Esophagus muscularis mucosa (tissue), 4 donors: Measurements from ENCODE around the gene CHRNA7. TPM values are rescaled to one million over a fixed set of nuclear protein-coding genes. Genes with fewer than 3 reads are reported as not detected.

Source experiments
- DNase-seq: peaks from one replicate; pipeline ENCODE4 v3.0.0-alpha.2; 2017; ENCODE audit errors: extremely low spot score
- H3K27ac ChIP-seq, 4 donors: fragments of 200-600 bp; sonication (generic); replicated peaks in 1 of 4; 1 replicate in 3 of 4; 2 replicates in 1 of 4; pipeline ENCODE4 v1.5.1; 2016 to 2019; ENCODE audit warnings: mild to moderate bottlenecking in 1 of 4
- H3K27me3 ChIP-seq, 4 donors: fragments of 200-600 bp; sonication (generic); one replicate each; pipeline versions ENCODE4 v1.5.1 to v1.6.0; 2016 to 2019
- H3K36me3 ChIP-seq, 4 donors: fragments of 200-600 bp; sonication (generic); one replicate each; pipeline ENCODE4 v1.5.1; 2016 to 2019
- H3K4me1 ChIP-seq, 4 donors: fragments of 200-600 bp; sonication (generic); one replicate each; pipeline ENCODE4 v1.5.1; 2016 to 2019
- H3K4me3 ChIP-seq, 4 donors: fragments of 200-600 bp; sonication (generic); 1 replicate in 2 of 4; 2 replicates in 2 of 4; pipeline ENCODE4 v1.5.1; 2016 to 2019; ENCODE audit warnings: mild to moderate bottlenecking in 4 of 4, moderate library complexity in 1 of 4
- H3K9me3 ChIP-seq, 4 donors: fragments of 200-600 bp; sonication (generic); 1 replicate in 3 of 4; 2 replicates in 1 of 4; pipeline ENCODE4 v1.5.1; 2016 to 2019
- EP300 ChIP-seq: sonication (generic); formaldehyde crosslinking; IDR thresholded peaks from one replicate; pipeline ENCODE4 v1.6.1; 2017; ENCODE audit warnings: antibody characterized with exemption
- POLR2A ChIP-seq: fragments of 450-650 bp; IDR thresholded peaks from one replicate; pipeline ENCODE4 v1.6.1; 2017; ENCODE audit warnings: antibody characterized with exemption, moderate library complexity, mild to moderate bottlenecking, low read depth
- POLR2AphosphoS5 ChIP-seq, 2 donors: sonication (generic); formaldehyde crosslinking; IDR thresholded peaks; one replicate each; pipeline ENCODE4 v1.6.1; 2017; ENCODE audit warnings: antibody characterized with exemption in 2 of 2
- WGBS: methylation state at CpG from one replicate; pipeline ENCODE4 v1.1.5; 2018; 5-methylcytosine and 5-hydroxymethylcytosine counted together
- intact Hi-C: fragments of 100-400 bp; cut with DNase I; formaldehyde crosslinking; loops from one replicate; pipeline ENCODE4 v1.15.1; 2023
- total RNA-seq, 4 donors: library from RNA; depleted of rRNA; stranded (reverse); fragments of >200 nt; gene quantifications; one replicate each; pipeline versions ENCODE4 v1.1.0 to v1.2.1, GENCODE V29; 2016
- TF ChIP-seq, protein P1 (sequence below), 3 experiments: fragments of 200-600 bp in 2 of 3; fragments of 450-650 bp in 1 of 3; sonication (generic) in 2 of 3; IDR thresholded peaks; one replicate each; pipeline ENCODE4 v1.5.1; 2017 to 2019; ENCODE audit warnings: antibody characterized with exemption in 3 of 3, mild to moderate bottlenecking in 2 of 3, moderate library complexity in 1 of 3

Gene CHRNA7
- total RNA-seq, 4 donors from 2014 or later, result 0.83 to 2.8 (median 1.7) TPM

DNA sequence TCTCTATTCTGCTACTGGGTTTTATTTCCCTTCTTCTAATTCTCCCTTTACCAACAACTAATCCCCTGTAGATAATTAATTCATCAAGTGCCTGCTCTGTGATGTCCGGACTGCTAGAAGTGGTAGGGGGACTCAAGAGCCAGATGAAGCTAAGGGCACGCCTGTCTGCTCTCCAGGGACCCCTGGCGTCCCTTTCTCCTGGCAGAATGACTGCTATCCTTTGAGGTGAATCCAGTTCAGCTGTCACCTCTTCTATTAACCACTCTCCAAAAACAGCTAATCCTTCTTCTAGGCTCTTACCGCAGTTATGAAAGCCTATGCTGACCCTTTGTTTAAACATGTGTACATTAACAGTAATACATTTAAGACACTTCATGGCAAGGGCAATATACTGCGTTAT lies 1.4 kb upstream of the CHRNA7 start:
- 1% methylated on average over 5 of the region's 5 CpGs for WGBS
- H3K27me3 ChIP-seq, result peaks cover 0 to 44% (median 7%) of the 10 kb centered on the region in 4 donors
- intact Hi-C loops, result no loop called here
- no peak for DNase-seq
- no peaks in the 10 kb centered on the region for H3K9me3 ChIP-seq
- no peak for TF ChIP-seq POLR2AphosphoS5 (IDR thresholded peaks at IDR 0.05)
- no peak for TF ChIP-seq EP300
- no peak for TF ChIP-seq POLR2A
- TF ChIP-seq, protein P1, sequence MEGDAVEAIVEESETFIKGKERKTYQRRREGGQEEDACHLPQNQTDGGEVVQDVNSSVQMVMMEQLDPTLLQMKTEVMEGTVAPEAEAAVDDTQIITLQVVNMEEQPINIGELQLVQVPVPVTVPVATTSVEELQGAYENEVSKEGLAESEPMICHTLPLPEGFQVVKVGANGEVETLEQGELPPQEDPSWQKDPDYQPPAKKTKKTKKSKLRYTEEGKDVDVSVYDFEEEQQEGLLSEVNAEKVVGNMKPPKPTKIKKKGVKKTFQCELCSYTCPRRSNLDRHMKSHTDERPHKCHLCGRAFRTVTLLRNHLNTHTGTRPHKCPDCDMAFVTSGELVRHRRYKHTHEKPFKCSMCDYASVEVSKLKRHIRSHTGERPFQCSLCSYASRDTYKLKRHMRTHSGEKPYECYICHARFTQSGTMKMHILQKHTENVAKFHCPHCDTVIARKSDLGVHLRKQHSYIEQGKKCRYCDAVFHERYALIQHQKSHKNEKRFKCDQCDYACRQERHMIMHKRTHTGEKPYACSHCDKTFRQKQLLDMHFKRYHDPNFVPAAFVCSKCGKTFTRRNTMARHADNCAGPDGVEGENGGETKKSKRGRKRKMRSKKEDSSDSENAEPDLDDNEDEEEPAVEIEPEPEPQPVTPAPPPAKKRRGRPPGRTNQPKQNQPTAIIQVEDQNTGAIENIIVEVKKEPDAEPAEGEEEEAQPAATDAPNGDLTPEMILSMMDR (IDR thresholded peaks at IDR 0.05), result no peak
- H3K36me3 ChIP-seq, result no peaks in the 10 kb centered on the region
- H3K4me3 ChIP-seq, result peak overlapping the region in 2 of 4 donors; percentile 61 to 67
- H3K27ac ChIP-seq, result no peak overlapping the region
- H3K4me1 ChIP-seq, result peaks cover 14 to 23% (median 23%) of the 10 kb centered on the region in 4 donors

DNA sequence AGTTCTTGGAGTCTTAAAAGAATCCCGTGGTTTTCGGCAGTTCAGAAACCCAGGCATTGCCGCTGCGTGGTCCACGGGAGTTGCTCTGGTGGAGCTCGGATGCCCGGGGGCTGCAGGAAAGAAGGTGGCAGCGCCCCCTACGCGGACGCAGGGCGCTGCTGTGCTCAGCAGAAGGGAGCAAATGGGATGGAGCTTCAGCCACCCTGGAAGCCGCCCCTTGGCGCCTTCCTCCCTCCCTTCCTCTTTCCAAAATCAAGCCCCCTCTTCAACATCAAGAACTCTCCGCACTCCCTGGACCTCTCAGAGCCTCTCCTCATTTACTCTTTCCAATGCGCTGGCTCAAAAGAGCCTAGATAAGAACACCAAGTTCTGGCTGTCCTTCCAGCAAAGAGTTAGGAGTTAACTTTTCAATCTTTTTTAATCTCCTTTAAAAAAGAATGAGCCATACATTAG lies 880 bp upstream of the CHRNA7 start:
- TF ChIP-seq EP300, result no peak
- TF ChIP-seq, protein P1 (IDR thresholded peaks at IDR 0.05), result peak in 2 of 3 experiments; percentile 30 to 42
- no peak for TF ChIP-seq POLR2AphosphoS5 (IDR thresholded peaks at IDR 0.05)
- TF ChIP-seq POLR2A, result no peak
- H3K9me3 ChIP-seq, result no peaks in the 10 kb centered on the region
- DNase-seq, result no peak
- WGBS, result 1% methylated on average over 11 of the region's 16 CpGs
- H3K27me3 ChIP-seq, result peaks cover 0 to 44% (median 7%) of the 10 kb centered on the region in 4 donors
- H3K4me3 ChIP-seq, result peak overlapping the region; percentile 59 to 67 (median 64)
- peaks cover 14 to 23% (median 23%) of the 10 kb centered on the region in 4 donors for H3K4me1 ChIP-seq
- H3K36me3 ChIP-seq, result no peaks in the 10 kb centered on the region
- intact Hi-C loops, result no loop called here
- H3K27ac ChIP-seq, result no peak overlapping the region

DNA sequence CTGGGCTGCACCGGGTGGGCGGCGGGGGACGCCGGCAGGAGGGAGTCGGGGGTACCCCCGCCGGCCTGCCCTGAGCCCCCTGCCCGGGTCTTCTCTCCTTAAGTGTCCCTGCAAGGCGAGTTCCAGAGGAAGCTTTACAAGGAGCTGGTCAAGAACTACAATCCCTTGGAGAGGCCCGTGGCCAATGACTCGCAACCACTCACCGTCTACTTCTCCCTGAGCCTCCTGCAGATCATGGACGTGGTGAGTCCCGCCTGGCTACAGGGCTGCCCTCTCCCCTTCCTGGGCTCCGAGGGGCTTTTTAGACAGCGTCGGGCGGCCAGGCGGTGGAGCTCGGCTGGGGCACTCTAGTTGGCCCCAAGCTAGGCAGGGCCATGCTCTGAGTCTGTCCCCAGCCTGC lies 480 bp downstream of the CHRNA7 start:
- peaks cover 14 to 23% (median 23%) of the 10 kb centered on the region in 4 donors for H3K4me1 ChIP-seq
- peaks cover 0 to 44% (median 7%) of the 10 kb centered on the region in 4 donors for H3K27me3 ChIP-seq
- peak overlapping the region in 1 of 4 donors; percentile 24 for H3K27ac ChIP-seq
- H3K36me3 ChIP-seq, result no peaks in the 10 kb centered on the region
- H3K4me3 ChIP-seq, result peak overlapping the region; percentile 59 to 67 (median 64)
- 11% methylated on average over 5 of the region's 21 CpGs for WGBS
- intact Hi-C loops, result no loop called here
- TF ChIP-seq POLR2AphosphoS5 (IDR thresholded peaks at IDR 0.05) (no peak), EP300 (no peak), POLR2A (no peak)
- TF ChIP-seq, protein P1 (IDR thresholded peaks at IDR 0.05), result no peak
- no peak for DNase-seq
- no peaks in the 10 kb centered on the region for H3K9me3 ChIP-seq

DNA sequence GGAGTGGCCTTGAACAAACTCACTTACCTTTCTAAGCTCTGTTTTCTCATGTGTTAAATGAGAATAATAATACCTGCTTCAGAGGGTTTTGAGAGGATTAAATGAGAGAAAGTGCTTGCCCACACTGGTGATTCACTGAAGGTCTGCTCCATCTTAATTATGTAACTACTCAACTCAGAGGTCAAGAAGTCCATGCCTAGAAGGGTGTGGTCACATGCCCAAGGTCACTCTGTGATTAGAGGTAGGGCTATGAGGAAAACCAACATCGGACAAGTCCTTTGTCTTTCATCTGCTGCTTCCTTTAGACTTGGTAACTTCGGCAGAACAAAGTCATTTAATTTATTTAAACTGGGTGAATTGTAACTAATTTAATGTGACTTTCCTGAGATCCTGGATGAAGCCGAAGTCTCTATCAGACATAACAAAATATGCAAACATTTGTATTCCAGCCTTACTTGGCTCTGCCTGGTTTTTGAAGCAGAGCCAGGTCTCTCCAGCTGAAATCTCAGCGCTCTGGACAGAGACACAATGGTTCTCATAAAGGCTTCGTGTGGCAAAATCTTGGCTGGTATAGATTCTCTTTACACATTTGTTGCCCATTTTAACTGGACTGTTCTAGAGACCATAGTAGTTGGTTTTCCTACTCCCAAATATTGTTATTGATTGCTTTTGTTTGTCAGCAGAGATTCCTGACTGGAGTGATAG lies 3.0 kb downstream of the CHRNA7 start:
- Histone ChIP-seq H3K4me3 (no peak overlapping the region), H3K27ac (no peak overlapping the region), H3K4me1 (peaks cover 14 to 23% (median 23%) of the 10 kb centered on the region in 4 donors), H3K27me3 (peaks cover 0 to 44% (median 3%) of the 10 kb centered on the region in 4 donors), H3K36me3 (no peaks in the 10 kb centered on the region), H3K9me3 (no peaks in the 10 kb centered on the region)
- no peak for DNase-seq
- intact Hi-C loops, result no loop called here
- WGBS, result 65% methylated on average over 5 of the region's 5 CpGs
- no peak for TF ChIP-seq POLR2A
- TF ChIP-seq, protein P1 (IDR thresholded peaks at IDR 0.05), result no peak
- TF ChIP-seq EP300, result no peak
- TF ChIP-seq POLR2AphosphoS5 (IDR thresholded peaks at IDR 0.05), result no peak
